Right ventricle myocardium superior (tissue), 1 donor: ENCODE results near the gene WASHC4. TPM values are rescaled to one million over a fixed set of nuclear protein-coding genes. Genes with fewer than 3 reads are reported as not detected.
"Not testable (repeated sequence)": the region's sequence is repeated elsewhere in the genome, so short reads cannot be mapped to it uniquely, and the experiment has no call there.

Experiments used
- ATAC-seq: fragments of 200-7000 bp; cut with Tn5 transposase; one replicate; pipeline ENCODE4 v1.9.1; 2020; ENCODE audit warnings: mild to moderate bottlenecking; ENCODE audit not compliant: poor library complexity
- DNase-seq: peaks from one replicate; pipeline ENCODE4 v3.0.0-alpha.2; 2020
- intact Hi-C: fragments of 100-400 bp; cut with DNase I; formaldehyde crosslinking; loops from one replicate; pipeline ENCODE4 v1.11.2; 2022
- total RNA-seq: library from RNA; stranded (reverse); fragmentation: NEBNext Ultra II Directional; extraction: Animal tissue kit (Norgen Biotek cat#: 25700); gene quantifications from one replicate; pipeline ENCODE4 v1.2.1, GENCODE V29; 2021
- donor health status: DM: no; HTN: yes; CAD: no; lungs with severe emphysema.

The WASHC4 gene
- total RNA-seq, 1 donor from 2014 or later = 23.7 TPM

- no peak for DNase-seq
- intact Hi-C loops = no loop called here
- no peak for ATAC-seq
Observed at GRCh38 chr12:105156260-105156659, 48.7 kb downstream of the WASHC4 start.

- DNase-seq (no peak), ATAC-seq (no peak)
- intact Hi-C loops = no loop called here
Observed at GRCh38 chr12:105157606-105158005, 50.1 kb downstream of the WASHC4 start.

GRCh38 chr12:105158876-105159275 lies 51.3 kb downstream of the WASHC4 start:
- intact Hi-C loops = no loop called here
- ATAC-seq (no peak), DNase-seq (no peak)

- DNase-seq = no peak
- intact Hi-C loops = no loop called here
- ATAC-seq = no peak
Observed at GRCh38 chr12:105162174-105162573, 54.6 kb downstream of the WASHC4 start.

DNA sequence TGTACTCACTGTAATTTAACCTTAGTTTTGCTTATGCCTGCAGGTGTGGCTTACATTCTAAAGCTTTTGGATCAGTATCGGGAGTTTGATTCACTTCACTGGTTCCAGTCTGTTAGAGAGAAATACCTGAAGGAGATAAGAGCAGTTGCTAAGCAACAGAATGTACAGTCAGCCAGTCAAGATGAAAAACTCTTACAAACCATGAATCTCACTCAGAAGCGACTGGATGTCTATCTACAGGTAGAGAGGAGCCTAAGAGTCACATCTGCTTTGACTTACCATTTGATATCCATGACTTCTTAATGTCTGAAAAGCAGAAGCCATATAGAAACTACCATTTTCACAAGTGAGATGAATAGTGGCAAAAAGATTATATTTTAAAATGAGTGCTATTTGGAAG lies 56.5 kb downstream of the WASHC4 start:
- intact Hi-C loops = no loop called here
- ATAC-seq = no peak
- no peak for DNase-seq

DNA sequence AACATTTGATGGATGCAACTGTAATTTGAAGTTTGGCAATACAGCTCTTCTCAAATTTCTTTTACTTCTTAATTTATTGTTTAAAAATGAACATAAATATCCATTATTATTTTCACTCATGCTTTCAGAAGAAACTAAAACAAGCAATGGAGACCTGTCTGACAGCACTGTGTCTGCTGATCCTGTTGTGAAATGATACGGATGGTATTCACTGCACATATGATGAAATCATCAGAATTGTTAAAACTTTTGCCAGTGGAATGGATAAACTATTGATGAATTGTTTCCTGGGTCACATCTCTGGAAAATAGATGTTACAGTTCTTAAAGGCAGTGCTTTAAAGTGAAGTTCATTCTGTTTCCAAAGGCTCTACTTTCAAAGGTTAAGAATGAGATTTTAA lies 59.2 kb downstream of the WASHC4 start:
- no peak for ATAC-seq
- intact Hi-C loops = no loop called here

GRCh38 chr12:105167346-105167745 lies 59.8 kb downstream of the WASHC4 start:
- DNase-seq (no peak), ATAC-seq (no peak)
- intact Hi-C loops = no loop called here

More for the DNA sequence above, 59.2 kb downstream of the WASHC4 start:
- DNase-seq = no peak

GRCh38 chr12:105168006-105168405 lies 60.5 kb downstream of the WASHC4 start:
- intact Hi-C loops = no loop called here
- ATAC-seq (no peak), DNase-seq (no peak)

DNA sequence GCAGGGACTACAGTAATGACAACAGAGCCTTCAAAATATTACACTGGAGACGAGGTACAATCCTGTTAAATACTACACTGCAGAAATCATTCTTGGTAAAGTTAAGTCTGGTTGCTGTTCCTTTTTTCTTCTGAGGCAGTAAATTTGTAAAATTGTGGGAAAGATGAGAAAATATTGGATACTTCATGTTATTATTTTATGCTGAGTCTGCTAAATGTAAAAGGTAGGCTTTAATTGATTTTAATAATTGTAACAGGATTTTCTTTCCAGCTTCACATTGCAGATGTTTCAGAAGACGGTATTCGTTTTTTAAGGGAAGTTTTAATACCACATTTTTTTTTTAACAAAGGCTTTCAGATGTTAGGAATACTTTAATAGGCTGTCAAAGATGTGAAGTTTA lies 62.6 kb downstream of the WASHC4 start:
- intact Hi-C loops = no loop called here

DNA sequence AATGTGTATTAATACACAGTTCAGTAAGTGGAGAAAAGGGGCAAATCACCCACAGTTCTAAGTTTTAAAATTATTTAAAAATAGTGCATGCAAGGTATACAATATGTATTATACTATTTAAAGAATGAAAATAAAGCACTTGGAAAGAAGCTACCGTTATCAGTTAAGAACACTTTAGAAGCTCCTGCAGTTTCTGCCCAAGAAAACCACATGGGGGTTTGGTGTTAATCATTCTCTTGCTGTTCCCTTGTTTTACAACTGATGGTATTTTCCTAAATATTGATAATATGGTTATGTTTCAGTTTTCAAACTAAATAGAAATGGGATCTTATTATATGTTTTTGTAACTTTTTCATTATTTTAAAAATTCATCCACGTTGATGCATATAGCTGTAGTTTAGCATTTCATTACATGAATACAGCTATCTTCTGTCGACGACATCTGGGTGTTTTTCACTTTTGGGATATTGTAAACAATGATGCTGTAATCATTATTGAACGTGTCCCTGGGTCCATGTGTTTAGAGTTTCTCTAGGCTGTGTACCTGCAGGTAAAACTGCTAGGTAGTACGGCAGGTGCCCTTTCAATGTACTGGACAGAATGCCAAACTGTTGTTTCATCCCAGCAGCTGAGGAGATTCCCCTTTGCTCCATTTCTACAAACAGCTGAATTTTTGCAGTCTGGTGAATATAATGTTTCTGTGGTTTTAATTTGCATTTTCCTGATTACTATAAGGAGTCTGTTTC lies 64.3 kb downstream of the WASHC4 start:
- DNase-seq (no peak), ATAC-seq (no peak)
- intact Hi-C loops = no loop called here

More for the DNA sequence above, 62.6 kb downstream of the WASHC4 start:
- DNase-seq (no peak), ATAC-seq (no peak)

DNA sequence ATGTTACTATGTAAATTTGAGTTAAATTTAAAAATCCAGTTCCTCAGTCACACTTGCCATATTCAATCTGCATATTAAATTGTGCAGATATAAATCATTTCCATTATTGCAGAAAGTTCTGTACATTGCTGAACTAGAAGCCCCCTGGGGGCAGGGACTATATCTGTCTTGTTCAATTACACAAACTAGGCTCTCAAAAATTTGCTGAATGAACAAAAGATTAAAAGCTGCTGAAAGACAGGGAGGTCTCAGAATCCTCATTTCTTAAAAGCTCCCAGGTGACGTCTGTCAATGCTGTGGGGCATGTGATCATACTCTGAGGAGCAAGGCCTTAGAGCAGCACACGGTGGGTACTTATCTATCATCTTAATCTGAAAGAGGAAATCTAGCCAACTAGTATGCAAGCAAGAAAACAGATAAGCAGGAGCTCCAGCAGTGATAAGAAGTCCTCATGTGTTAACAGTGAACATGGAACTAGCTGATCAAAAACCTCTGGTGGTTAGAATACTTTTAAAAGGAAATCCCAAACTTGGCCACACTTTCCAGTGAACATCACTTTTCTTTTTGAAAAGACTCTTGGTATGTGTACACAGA lies 68.0 kb downstream of the WASHC4 start:
- DNase-seq (no peak), ATAC-seq (no peak)
- intact Hi-C loops = no loop called here

DNA sequence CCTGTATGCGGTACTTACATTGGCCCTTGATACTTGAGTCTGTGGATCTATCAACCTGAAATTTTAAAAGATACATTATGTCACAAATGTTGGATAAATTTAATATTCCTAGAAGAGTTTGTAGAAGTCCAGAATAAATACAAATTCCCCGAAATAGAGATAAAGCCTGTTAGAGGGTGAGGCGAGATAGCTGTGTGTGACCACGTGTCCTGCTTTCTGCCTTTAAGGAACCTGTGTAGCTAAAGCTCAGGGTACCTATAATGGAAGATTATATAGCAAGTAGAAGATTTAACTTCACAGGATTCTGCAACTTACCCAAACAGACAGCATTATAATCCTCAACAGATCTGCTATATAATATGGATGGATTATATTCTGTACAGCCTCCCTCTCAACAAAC lies 69.7 kb downstream of the WASHC4 start:
- DNase-seq (no peak), ATAC-seq (no peak)
- intact Hi-C loops = no loop called here

DNA sequence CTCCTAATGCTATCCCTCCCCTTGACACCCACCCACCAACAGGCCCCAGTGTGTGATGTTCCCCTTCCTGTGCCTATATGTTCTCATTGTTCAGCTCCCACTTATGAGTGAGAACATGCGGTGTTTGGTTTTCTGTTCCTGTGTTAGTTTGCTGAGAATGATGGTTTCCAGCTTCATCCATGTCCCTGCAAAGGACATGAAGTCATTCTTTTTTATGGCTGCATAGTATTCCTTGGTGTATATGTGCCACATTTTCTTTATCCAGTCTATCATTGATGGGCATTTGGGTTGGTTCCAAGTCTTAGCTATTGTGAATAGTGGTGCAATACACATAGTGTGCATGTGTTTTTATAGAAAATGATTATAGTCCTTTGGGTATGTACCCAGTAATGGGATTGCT lies 71.6 kb downstream of the WASHC4 start:
- DNase-seq, ATAC-seq, intact Hi-C loops: not testable (repeated sequence)

DNA sequence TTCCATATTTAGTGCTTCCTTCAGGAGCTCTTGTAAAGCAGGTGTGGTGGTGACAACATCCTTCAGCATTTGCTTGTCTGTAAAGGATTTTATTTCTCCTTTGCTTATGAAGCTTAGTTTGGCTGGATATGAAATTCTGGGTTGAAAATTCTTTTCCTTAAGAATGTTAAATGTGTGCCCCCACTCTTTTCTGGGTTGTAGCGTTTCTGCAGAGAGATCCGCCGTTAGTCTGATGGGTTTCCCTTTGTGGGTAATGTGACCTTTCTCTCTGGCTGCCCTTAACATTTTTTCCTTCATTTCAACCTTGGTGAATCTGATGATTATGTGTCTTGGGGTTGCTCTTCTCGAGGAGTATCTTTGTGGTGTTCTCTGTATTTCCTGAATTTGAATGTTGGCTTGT lies 75.9 kb downstream of the WASHC4 start:
- intact Hi-C loops, DNase-seq, ATAC-seq: not testable (repeated sequence)

GRCh38 chr12:105183976-105184375 lies 76.4 kb downstream of the WASHC4 start:
- ATAC-seq, intact Hi-C loops, DNase-seq: not testable (repeated sequence)

DNA sequence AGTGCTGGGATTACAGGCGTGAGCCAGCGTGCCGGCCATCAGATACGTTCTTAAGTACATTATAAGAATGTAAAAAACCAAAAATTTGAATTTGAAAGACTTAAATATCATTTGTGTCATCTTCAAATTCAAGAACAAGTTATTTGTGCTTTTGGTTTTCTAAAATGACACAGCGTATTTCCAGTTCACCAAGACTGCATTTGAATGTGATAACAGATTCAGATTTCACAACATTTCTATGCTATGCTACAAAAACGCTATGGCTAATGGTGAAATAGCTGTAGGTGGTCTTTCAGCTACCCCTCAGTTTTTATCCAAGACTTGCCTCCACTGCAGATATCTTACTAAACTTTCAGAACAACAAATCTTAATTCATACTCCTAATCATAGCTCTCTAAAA lies 81.8 kb downstream of the WASHC4 start:
- no peak for DNase-seq
- intact Hi-C loops = no loop called here
- ATAC-seq = no peak

DNA sequence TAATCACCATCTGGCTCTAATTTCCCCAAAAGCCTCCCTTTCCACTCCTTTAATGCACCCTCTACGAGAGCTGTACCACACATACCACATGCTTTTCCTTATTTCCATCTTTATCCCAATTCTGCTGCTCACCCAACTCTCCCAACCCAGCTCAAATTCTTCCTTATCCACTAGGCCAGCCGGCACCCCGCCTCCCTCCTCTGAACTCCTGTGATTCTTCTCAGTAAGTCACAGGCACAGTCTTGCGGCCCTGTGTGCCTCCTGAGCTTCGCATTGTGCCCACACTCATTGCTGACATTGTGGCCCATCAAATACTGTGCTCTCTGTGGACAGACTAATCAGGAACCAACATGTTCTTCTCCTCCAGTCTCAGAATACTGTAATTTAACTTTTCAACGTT lies 83.0 kb downstream of the WASHC4 start:
- DNase-seq (no peak), ATAC-seq (no peak)
- intact Hi-C loops = no loop called here

DNA sequence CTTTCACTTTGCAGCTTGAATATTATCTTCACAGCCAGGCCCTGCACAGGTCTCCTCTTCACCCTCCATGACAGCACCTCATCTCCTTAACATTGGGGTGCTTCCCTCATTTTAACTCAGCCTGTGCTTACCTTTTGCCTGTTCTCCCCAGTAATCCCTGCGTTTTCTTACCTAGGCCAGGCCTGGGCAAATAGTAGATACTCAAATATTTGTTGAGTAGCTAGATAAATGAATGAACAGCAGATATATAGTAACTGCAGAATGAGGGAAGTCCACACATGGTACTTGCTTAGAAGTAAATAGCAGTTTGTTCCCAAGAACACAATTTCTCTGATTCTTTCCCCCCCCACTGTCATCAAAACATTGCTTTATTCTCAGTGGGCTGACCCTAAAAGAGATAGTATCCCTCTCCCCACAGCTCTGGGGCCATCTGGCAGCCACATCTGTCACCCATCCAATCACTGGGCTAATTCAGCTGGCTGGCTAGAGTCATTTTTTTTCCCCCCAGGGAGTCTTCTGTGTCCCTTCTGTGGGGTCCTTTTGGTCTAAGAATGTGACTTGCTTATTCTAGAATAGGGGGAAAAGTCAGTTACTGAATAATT lies 85.2 kb downstream of the WASHC4 start:
- no peak for ATAC-seq
- DNase-seq = no peak
- intact Hi-C loops = no loop called here

DNA sequence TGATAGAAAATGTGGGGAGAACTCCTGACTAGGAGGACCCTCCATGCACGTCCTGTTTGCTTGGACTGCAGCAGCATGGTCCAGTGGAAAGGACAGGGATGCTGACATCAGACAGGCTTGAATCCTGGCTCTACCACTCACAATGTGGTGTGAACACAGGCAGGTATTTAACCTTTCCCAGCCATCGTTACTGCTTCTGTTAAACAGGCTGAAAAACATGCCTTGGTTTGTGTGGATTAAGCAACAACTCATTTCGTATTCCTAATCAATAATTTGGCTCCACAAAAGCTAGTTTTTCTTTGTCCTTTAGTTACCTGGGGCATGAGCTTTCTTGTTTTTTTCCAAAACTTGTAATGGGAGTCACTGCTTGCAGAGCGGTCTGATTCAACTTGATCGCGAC lies 87.4 kb downstream of the WASHC4 start:
- intact Hi-C loops = no loop called here
- DNase-seq (no peak), ATAC-seq (no peak)

DNA sequence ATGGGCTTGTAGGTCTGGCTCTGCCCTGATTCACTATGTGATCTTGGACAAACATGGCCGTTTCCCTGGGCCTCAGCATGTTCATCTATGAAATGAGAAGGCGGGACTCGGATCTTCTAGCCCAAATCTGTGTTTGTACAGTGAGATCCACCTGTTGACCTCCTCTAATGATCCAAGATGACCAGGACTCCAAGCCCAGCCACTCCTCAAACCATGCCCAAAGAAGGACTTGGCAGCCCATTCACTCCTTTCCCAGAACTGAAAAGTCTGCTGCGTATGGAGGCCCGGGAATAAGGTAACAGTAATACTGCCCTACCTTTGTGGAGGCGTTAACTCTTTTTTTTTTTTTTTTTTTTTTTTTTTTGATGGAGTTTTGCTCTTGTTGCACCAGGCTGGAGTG lies 88.6 kb downstream of the WASHC4 start:
- ATAC-seq (no peak), DNase-seq (no peak)
- intact Hi-C loops = no loop called here
